NOMO-1 treated with DMSO at 0.1 percent for 48 hours (cell line): ENCODE measurements around the gene PAPPA2.

Source experiments
- DNase-seq: peaks from one replicate; lab custom pipeline; 2025; ENCODE audit not compliant: unreplicated experiment; lab: John Stamatoyannopoulos, UW

PAPPA2 gene

DNA sequence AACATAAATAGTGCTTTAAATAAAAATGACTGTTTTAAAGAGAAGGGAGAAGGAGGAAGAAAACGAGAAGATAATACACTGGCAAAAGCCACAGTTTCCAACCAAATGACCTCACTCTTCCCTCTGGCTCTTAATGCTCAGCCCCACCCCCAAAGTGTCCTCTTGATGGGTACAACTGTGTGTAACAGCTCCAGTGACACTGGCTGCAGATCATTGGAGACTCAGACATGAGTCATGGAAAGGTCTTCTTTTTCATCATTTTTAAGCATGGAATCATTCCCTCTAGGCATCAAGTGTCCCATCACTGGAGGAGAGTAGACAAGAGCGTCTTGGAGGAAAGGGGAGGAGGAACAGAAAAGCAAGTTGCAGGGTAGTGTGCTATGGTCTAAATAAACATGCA is 333.0 kb downstream of the PAPPA2 start:
- no peak for DNase-seq

DNA sequence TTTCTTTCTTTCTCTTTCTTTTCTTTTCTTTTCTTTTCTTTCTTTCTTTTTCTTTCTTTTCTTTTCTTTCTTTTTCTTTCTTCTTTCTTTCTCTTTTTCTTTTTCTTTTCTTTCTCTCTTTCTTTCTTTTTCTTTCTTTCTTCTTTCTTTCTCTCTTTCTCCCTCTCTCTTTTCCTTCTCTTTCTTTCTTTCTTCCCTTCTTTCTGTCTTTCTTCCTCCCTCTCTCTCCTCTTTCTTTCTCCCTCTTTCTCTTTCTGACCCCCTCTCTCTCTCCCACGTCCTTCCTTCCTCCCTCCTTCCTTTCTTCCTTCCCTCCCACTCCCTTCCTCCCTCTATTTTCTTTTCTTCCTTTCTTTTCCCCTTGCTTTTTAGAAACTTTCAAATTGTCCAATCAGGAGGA is 333.6 kb downstream of the PAPPA2 start:
- no peak for DNase-seq

DNA sequence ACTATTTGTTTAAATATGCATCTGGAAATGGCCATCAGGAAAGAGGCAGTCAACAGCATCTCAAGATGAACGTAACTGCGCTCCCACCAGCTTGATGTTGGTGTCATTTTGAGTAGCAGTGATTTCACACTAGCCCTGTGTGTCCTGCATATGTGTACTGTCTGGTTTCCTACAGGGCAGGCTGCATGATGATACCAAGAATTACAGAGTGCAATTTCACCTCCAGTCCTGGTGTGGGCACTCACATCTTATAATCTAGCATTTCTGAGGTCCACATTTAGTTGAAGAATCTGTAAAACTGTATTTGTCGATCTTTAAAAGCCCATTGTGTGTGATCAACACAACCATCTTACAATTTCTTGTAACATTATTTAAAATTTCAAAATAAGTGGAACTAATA is 336.4 kb downstream of the PAPPA2 start:
- no peak for DNase-seq

DNA sequence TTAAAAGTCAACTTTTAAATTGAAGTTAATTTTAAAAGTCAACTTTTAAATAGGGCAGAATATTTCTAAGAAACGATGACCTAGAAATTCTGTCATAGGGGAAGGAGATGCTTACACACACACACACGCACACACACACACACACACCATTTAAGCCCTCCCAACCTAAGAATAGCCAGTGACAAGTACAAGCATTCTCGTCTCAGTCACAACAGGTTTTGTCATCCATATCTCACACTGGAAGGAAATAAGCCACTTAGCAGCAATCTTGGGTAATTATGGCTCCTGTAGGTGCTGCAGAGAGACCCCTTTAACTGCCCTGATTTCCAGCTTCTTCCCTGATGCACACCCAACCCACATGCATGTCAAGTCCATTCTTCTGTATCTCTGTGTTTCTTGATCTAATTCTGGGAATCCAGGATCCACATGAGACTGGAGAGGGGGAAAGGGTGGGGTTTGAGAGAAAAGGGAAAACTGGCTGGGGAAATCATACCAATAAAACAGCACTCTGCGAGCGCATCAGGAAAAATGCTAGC is 338.1 kb downstream of the PAPPA2 start:
- DNase-seq, result no peak

DNA sequence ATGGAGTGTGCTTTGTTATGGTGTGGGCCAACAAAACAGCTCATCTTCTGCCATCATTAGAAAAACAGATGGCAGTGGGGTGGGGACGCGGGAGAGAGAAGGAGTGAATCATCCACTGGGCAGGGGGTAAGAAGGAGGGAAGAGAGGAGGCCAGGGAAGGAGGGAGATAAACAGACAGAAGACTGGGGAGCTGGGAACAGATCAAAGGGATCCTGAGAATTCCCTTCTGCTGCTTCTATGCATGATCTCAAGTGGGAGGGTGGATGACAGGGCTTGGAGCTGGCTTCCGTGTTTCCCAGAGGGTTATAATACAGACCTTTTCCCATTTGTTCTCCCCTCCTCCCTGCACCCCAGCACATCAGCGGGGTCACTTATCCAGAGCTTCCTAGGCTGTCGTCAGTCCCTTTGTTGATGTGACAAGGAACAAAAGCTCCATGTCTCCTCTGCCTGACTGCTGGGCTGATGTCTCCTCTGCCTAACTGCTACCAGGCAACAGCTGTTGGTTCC is 338.6 kb downstream of the PAPPA2 start:
- no peak for DNase-seq

DNA sequence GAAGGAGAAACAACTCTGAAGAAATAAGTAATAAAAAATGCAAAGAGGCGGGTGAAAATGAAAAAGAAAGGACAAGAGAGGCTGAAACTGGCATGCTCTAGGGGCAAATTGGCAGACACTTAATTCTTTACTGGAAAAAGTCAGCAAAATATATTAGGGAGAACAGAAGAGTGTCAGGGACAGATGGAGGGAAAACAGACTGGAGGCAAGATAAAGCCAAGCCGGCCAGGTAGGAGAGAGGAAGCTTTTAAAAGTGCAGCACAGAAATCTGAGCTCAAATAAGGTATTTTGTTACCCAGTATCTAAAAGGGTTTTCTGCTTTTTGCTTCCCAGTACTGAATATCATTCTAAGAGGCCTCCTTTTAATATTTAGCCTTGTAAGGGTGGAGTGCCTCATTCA is 339.3 kb downstream of the PAPPA2 start:
- DNase-seq, result no peak

DNA sequence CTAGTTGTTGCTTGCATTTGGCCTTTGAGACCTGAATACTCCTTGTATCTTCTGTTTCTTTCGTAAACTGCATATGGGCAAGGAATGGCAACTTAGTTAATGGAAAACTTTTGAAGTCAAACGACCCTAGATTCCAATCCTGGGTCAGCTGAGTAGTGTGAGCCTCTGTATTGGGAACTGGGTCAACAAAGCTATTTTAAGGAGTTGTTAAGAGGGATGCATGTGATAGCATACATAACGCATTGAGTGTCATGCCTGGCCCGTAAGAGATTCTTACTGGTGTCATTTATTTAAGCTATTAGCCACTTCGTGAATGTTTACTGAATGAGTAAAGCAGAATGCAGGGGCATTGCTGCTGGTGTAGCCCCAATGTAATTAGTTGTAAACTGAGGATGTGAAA is 340.1 kb downstream of the PAPPA2 start:
- no peak for DNase-seq

DNA sequence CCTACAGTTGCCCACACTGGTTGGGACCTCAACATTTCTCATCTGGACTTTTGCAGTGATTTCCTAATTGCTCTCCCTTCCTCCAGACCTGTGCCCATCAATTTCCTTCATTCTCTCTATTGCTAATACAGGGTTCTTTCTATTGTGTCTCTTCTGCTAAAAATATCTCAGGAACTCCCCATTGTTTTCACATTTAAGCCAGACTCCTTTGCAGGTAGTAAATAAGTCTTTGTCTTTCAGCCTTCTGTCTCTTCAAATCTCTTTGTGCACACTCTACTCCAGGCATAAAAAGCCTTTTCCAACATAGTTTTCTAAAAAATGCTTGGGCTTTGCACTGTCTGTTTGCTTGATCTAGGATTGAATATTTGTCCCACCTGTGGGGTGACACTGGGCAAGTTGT is 340.6 kb downstream of the PAPPA2 start:
- no peak for DNase-seq

DNA sequence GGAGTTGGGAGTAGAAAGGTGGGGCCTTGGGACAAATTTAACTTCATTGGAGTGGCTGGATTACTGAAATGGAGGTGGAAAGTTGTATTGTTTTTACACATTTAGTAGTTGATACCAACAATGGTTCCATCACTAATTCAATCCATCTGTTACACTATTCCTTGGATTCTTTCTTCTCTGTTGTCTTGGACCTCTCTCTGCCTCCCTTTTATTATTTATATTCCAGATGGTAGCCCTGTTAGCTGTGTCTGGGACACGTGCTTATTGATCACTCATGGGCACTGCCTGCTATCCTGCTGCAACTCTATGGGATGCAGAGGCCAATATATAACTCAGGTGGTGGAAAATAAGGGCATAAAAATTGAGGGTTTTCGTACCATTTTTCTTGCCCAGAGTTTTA is 346.3 kb downstream of the PAPPA2 start:
- DNase-seq, result no peak

DNA sequence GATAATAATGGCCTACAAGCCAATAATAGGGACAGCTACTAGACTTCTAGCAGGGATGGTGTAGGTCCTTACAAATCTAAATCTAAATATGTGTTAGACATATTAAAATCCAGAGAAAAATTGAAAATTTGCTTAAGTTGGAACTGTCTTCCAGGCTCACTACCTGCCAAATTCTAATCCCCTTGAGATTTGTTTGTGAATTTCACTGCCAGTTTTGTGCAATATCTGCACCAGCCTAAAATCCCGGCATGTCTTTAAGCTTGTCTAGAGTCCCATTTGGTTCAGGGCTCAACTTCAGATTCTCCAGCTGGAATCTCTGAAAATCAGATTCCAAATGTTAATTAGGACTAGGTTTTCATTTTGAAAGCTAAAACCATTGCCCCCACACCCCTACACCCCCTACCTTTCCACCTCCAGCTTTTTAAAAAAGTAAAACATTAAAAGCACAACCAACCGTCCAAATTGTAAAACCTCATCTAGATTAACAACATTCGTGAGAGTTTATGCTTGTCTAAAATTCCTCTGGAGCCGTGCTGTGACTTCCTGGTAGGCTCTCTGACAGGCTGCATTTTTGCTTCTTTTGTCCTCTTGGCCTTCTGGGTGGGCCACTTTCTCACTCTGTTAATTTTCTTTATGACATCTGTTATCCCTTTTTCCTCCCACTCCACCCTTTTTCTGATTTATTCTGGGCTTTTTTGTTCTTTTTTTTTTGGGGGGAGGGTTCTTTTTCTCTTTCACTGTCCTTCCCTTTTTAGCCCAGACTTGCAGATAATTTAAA is 348.7 kb downstream of the PAPPA2 start:
- DNase-seq, result no peak

DNA sequence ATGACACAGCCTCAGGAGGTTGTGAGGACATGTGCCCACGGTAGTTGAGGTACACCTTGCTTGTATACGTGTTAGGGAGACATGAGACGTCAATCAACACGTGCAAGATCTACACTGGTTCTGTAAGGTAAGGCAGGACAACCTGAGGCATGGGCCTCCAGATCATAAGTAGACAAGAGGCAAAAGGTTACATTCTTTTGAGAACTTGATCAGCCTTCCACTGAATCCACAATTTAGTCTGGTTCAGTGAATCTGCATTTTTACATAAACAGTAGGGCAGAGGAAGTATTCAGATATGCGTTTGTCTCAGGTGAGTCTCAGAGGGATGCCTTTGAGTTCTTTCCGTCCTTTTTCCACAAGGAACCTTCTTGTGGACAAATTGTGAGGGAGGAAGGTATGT is 352.6 kb downstream of the PAPPA2 start:
- DNase-seq, result no peak

DNA sequence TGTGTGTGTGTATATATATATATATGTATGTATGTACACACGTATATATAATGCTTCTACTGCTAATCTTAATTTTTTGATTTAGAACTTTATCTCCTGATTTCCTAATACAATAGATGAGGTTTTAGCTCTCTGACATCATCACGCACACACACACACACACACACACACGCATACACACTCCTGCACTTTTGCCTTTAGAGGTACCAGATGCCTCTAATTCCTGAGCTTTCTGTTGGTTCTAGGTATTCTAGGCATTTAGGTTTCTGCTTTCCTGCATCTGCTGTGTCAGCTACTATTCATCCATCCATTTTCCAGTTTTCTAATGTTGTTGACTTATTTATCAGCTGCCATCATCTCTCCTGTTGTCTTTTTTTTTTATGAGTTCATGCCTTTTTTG is 353.3 kb downstream of the PAPPA2 start:
- DNase-seq, result no peak

DNA sequence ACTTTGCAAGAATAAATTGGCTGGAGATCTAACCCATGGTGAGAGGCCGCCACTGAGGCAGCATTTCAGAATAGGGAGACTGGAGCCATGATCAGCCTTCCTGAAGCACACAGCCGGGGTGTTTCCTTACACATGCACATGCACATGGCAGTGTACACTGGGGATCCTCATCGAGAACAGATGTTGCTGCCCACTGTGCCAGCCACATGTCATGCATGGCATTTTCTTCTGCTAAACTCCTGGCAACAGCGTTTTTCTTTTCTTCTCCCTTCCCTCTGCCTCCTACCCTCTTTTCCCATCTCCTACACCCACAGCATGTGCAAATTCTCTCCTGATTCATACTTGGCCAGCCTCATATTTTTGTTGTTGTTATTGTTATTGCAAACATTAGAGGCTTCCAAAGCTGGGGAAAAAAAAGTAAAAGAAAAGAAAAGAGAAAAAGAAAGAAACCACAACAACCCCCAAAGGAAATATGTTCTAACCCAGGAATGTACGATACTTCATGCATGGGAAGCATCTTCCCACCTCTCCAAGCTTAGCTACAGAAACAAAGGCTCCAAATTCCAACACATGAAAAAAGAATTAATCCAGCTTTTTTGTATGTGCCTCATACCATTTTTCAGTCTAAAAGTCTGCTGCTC is 357.5 kb downstream of the PAPPA2 start:
- no peak for DNase-seq

DNA sequence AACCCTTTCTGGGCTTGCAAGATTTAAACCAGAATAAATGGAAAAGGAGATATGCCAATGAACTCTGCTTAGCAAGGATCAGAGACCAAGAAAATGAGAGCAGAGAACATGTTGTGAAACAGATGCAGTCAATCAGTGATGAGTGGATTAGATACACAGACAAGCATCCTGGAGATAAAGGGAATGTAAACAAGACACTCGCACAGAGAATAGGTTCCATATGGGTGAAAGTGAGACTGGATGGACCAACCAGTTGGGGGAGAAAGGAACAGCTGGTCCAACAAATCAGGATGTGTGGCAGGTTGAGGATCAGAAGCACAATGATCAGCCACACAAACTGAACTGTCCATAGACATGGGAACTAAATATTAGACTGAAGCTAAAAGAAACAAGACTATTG is 363.3 kb downstream of the PAPPA2 start:
- DNase-seq, result no peak

DNA sequence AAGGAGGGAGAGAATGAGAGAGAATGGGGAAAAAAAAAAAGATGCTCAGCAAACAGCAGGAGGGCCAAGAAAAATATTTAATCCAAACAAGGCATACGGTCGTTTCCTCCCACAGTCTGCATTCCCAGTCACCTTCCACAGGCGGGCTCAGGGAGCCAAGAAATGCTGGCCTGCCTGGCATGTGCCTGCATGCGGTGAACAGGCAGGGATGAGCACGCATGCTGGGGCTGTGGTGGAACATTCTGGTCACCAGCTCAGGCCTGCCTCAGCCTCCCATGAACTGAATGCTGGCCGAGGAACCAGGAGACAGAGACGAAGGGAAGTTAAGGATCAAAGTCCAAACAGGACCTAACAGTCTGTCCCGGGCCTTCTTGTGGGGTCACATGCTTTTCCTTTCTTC is 366.3 kb downstream of the PAPPA2 start:
- DNase-seq, result no peak

DNA sequence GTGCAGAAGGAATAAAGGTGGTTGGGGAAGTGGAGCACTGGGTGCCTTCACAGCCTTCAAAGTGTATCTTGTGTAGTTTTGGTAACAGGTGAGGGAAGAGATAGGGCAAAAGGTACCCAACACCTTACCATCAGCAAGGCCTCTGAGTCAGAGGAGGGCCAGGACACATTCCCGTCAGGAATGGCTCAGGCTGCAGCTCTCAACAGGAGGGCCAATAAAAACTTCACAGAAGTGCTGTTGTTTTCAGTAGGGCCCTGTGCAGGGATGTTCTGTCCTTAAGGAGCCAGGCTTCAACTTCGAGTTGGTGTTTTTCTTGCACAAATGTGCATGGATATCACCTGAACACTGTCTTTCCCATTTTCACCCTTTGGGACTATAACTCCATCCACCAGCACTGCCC is 368.2 kb downstream of the PAPPA2 start:
- DNase-seq, result no peak

DNA sequence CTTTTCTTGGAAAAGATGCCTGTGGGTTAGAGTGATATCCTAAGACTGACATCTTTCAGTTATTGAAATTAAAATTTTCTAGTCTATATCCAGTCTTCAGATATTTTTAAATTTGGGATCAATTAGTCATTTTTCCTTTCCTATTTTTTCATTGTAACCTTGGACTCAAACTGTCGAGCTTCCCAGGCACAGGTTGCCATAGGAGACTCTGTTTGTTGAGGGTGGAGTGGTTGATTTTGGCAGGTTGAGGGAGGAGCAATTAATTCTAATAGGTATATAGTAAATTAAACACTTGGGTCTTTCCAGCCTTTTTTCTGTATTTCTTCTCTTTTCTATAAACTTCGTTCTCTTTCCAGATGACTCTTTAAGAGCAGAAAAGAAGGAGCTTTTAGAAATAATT is 374.7 kb downstream of the PAPPA2 start:
- no peak for DNase-seq

DNA sequence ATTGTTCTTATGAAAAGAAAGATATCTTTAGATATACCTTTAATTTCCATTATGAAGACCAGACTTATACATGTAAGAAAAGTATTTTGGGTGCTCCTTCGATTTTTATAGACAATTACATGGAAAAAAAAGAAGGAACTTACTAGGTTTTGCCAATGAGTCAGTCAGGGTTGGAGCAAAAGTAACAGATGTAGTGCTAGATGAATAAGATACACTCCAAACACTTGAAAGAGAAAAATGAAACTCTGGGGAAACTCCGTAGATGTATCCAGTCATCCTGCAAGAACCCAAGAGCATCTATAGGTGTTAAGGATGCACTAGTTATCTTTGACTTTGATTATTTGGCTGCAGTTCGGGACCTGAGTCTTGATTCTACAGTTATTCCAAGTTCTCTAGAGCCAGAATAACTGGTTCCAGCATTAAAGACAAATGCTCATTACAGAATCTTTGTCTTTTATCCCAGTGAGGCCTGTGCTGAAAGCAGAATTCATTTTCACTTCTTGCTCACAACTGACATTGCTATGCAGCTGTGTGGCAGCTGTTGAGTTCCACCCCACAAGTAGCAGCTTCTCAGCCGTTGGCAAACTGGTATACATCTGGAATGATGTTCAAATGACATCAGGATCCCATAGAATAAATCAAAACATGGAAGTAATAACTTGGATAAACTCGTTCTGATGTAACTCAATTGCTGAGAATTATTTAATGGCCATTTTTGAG is 375.5 kb downstream of the PAPPA2 start:
- DNase-seq, result no peak

DNA sequence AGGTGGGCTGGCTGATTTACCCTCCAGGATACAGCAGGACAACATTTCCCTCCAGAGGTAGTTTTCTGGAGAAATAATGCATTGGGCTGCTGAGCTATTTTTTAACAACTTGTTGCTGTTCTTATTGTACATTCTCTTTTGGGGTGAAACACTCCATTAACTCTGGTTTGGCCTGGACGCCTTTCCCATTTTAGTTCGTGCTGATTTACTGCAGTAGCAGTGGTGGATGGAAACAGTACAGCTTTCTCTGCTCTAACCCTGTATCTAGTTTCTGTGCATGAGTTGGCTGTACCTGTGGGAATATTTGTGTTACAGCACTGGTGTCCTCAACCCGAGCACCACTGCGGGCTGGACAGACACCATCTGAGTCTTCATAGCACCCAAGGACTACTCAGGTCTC is 376.2 kb downstream of the PAPPA2 start:
- no peak for DNase-seq

DNA sequence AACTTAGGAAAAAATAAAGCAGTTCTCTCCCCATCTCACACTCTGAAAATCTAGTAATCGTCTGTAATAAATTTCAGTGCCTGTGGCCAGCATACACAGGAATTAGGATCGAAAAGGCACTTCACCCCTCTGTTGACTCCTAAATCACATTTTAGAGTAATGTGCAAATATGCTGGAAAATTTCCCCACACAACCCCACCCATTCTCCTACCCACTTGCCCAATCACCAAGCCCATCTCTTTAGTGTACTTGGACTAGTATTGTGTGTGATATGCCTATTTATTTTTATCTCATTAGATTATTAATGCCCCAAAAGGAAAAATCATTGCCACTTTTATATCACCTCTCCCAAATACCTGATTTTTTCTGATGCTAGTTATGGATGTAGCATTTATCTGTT is 378.3 kb downstream of the PAPPA2 start:
- no peak for DNase-seq

DNA sequence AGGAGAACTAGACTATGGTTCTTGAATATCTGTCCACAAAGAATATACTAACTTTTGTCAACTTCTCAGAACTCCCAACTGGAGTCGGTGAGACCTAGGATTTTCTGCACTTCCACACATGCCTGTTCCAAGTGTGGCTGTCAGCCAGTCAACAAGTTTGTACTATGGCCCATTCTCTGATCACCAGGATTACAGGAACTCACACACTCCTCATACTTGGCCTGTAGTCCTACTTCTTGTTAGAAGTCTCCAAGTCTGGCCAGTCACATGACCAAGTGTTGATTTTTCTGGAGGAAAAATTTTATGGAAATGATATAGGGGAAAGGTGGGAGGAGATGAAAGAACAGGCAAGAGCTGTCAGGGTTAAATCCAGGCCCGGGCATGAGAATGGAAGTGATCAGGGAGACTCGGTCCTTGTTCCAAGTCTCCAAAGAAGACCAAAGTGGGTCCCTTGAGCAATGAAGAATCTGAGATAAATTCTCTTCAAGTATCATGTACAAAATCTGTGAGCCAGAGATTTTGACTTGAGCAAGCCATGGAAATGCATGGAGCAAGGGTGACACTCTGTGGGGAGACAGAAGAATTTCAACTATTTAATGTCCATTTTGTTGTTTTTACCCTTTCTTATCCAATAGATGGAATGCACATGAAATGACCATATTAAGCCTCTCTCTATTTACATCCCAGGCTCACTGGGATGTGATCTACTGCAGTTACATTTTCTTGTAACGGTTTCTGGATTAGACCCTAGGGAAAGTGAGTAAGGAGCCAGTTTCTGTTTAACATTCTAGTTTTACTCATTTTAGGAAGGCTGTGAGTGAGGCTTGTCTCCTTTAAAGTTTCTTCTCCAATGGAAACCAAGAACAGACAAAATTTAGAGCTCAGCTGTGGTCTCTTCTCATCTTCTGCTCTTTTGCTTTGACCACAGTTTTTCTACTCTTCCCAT is 380.6 kb downstream of the PAPPA2 start:
- peak; percentile 53 for DNase-seq
